Epidermal melanocyte (primary cell): ENCODE data around the gene RTF1.

Source experiments
- DNase-seq: peaks from one replicate; pipeline ENCODE4 v3.0.0; 2011; ENCODE audit warnings: low spot score; ENCODE audit not compliant: insufficient read length

RTF1 gene

GRCh38 chr15:41504751-41505492 lies 88.0 kb downstream of the RTF1 start:
- no peak for DNase-seq

GRCh38 chr15:41505776-41506175 lies 88.9 kb downstream of the RTF1 start:
- no peak for DNase-seq

GRCh38 chr15:41506796-41507341 lies 90.0 kb downstream of the RTF1 start:
- no peak for DNase-seq

GRCh38 chr15:41507820-41508290 lies 91.0 kb downstream of the RTF1 start:
- DNase-seq: no peak

- no peak for DNase-seq
Observed at GRCh38 chr15:41510728-41511127, 93.8 kb downstream of the RTF1 start.

- no peak for DNase-seq
Observed at GRCh38 chr15:41511331-41511898, 94.5 kb downstream of the RTF1 start.

- no peak for DNase-seq
Observed at GRCh38 chr15:41511899-41512369, 95.0 kb downstream of the RTF1 start.

GRCh38 chr15:41512512-41512939 lies 95.6 kb downstream of the RTF1 start:
- DNase-seq: no peak

GRCh38 chr15:41512940-41513505 lies 96.1 kb downstream of the RTF1 start:
- DNase-seq: no peak

GRCh38 chr15:41513506-41514227 lies 96.8 kb downstream of the RTF1 start, which contains the start of gene LTK:
Gene LTK (minus strand): TSS chr15:41513827. CDS start chr15:41513709, 118 bp downstream.
- no peak for DNase-seq

GRCh38 chr15:41517895-41518449 lies 101.1 kb downstream of the RTF1 start:
- DNase-seq: no peak

GRCh38 chr15:41520636-41521035 lies 103.7 kb downstream of the RTF1 start:
- DNase-seq: no peak

GRCh38 chr15:41521614-41522013 lies 104.7 kb downstream of the RTF1 start:
- DNase-seq: no peak

GRCh38 chr15:41523097-41523496 lies 106.2 kb downstream of the RTF1 start:
- no peak for DNase-seq

- DNase-seq: no peak
Observed at GRCh38 chr15:41530363-41530956, 113.6 kb downstream of the RTF1 start.
